ENCODE data around the gene RASSF7. TPM values are rescaled to one million over a fixed set of nuclear protein-coding genes. Genes with fewer than 3 reads are reported as not detected.

The RASSF7 gene
- polyA plus RNA-seq, 1 donor from 2014 or later, result 37.1 TPM

GRCh38 chr11:579830-580601 is 19.2 kb downstream of the RASSF7 start:
- Histone ChIP-seq H4K20me1 (ENCODE audit: insufficient read depth) (peaks cover 16% of the 10 kb centered on the region), H3K4me3 (ENCODE audit: low read length) (no peak overlapping the region)

DNA sequence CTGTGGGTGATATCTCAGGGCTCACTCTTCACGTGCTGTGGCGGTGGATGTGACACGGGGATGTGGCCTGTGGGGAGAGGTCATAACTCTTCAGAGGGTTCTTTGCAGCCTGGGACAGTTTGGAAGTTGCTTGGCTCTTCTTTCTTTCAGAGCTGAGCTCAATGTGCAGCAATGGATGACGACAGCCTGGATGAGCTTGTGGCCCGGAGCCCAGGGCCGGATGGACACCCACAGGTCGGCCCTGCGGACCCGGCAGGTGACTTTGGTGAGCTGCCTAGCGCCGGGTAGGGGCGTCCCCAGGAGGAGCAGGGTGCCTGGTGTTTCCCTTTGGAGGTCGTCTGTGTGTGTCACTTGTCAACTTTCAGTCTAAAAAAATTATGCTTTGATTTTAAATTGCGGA is 20.6 kb downstream of the RASSF7 start:
- H3K9me3 ChIP-seq (ENCODE audit: low read length), result no peaks in the 10 kb centered on the region
- no peaks in the 10 kb centered on the region for H3F3A ChIP-seq (ENCODE audit: insufficient read depth, low read length, poor library complexity, severe bottlenecking)
- H2AFZ ChIP-seq (ENCODE audit: low read depth, low read length), result no peak overlapping the region
- H3K27ac ChIP-seq (ENCODE audit: low read length), result no peak overlapping the region
- no peaks in the 10 kb centered on the region for H3K9me2 ChIP-seq (ENCODE audit: insufficient read depth, low read length)
- H3K9ac ChIP-seq (ENCODE audit: low read length), result no peak overlapping the region
- no peak overlapping the region for H3K4me3 ChIP-seq (ENCODE audit: low read length)
- peaks cover 39% of the 10 kb centered on the region for H3K79me2 ChIP-seq (replicated peaks; ENCODE audit: insufficient read depth, low read length)
- H4K20me1 ChIP-seq (ENCODE audit: insufficient read depth), result peaks cover 16% of the 10 kb centered on the region
- no peak overlapping the region for H3K4me2 ChIP-seq (ENCODE audit: low read length)
- no peaks in the 10 kb centered on the region for H3K27me3 ChIP-seq (ENCODE audit: insufficient read depth, low read depth, low read length)
- peaks cover 4% of the 10 kb centered on the region for H3K36me3 ChIP-seq (ENCODE audit: insufficient read depth, low read length)
- no peak for TF ChIP-seq SMC3 (conservative IDR thresholded peaks at IDR 0.05; ENCODE audit: poor library complexity)
- TF ChIP-seq MXI1 (conservative IDR thresholded peaks at IDR 0.05; ENCODE audit: poor library complexity, severe bottlenecking), result no peak
- TF ChIP-seq EP300 (conservative IDR thresholded peaks at IDR 0.05; ENCODE audit: poor library complexity, severe bottlenecking), result no peak
- no peak for TF ChIP-seq EZH2 (IDR thresholded peaks at IDR 0.05; ENCODE audit: borderline replicate concordance, insufficient read depth, low read length, poor library complexity, severe bottlenecking)
- TF ChIP-seq POLR2AphosphoS5 (IDR thresholded peaks at IDR 0.05), result no peak
- no peak for TF ChIP-seq CTCF (IDR thresholded peaks at IDR 0.05; ENCODE audit: poor library complexity, severe bottlenecking)
- TF ChIP-seq RAD21 (conservative IDR thresholded peaks at IDR 0.05), result no peak
- TF ChIP-seq TAF1 (IDR thresholded peaks at IDR 0.05; ENCODE audit: low read depth), result no peak

More at GRCh38 chr11:579830-580601, 19.2 kb downstream of the RASSF7 start:
- Histone ChIP-seq H3K36me3 (ENCODE audit: insufficient read depth, low read length) (peaks cover 4% of the 10 kb centered on the region), H3K9me2 (ENCODE audit: insufficient read depth, low read length) (no peaks in the 10 kb centered on the region), H3F3A (ENCODE audit: insufficient read depth, low read length, poor library complexity, severe bottlenecking) (no peaks in the 10 kb centered on the region), H3K79me2 (replicated peaks; ENCODE audit: insufficient read depth, low read length) (peaks cover 39% of the 10 kb centered on the region), H3K4me2 (ENCODE audit: low read length) (no peak overlapping the region), H3K27ac (ENCODE audit: low read length) (no peak overlapping the region), H2AFZ (ENCODE audit: low read depth, low read length) (no peak overlapping the region), H3K27me3 (ENCODE audit: insufficient read depth, low read depth, low read length) (no peaks in the 10 kb centered on the region), H3K9me3 (ENCODE audit: low read length) (no peaks in the 10 kb centered on the region), H3K9ac (ENCODE audit: low read length) (no peak overlapping the region)
- TF ChIP-seq RAD21 (conservative IDR thresholded peaks at IDR 0.05) (no peak), CTCF (IDR thresholded peaks at IDR 0.05; ENCODE audit: poor library complexity, severe bottlenecking) (no peak), MXI1 (conservative IDR thresholded peaks at IDR 0.05; ENCODE audit: poor library complexity, severe bottlenecking) (no peak), EZH2 (IDR thresholded peaks at IDR 0.05; ENCODE audit: borderline replicate concordance, insufficient read depth, low read length, poor library complexity, severe bottlenecking) (no peak), POLR2AphosphoS5 (IDR thresholded peaks at IDR 0.05) (no peak), SMC3 (conservative IDR thresholded peaks at IDR 0.05; ENCODE audit: poor library complexity) (no peak), TAF1 (IDR thresholded peaks at IDR 0.05; ENCODE audit: low read depth) (no peak), EP300 (conservative IDR thresholded peaks at IDR 0.05; ENCODE audit: poor library complexity, severe bottlenecking) (no peak)
- TF ChIP-seq, protein P1, sequence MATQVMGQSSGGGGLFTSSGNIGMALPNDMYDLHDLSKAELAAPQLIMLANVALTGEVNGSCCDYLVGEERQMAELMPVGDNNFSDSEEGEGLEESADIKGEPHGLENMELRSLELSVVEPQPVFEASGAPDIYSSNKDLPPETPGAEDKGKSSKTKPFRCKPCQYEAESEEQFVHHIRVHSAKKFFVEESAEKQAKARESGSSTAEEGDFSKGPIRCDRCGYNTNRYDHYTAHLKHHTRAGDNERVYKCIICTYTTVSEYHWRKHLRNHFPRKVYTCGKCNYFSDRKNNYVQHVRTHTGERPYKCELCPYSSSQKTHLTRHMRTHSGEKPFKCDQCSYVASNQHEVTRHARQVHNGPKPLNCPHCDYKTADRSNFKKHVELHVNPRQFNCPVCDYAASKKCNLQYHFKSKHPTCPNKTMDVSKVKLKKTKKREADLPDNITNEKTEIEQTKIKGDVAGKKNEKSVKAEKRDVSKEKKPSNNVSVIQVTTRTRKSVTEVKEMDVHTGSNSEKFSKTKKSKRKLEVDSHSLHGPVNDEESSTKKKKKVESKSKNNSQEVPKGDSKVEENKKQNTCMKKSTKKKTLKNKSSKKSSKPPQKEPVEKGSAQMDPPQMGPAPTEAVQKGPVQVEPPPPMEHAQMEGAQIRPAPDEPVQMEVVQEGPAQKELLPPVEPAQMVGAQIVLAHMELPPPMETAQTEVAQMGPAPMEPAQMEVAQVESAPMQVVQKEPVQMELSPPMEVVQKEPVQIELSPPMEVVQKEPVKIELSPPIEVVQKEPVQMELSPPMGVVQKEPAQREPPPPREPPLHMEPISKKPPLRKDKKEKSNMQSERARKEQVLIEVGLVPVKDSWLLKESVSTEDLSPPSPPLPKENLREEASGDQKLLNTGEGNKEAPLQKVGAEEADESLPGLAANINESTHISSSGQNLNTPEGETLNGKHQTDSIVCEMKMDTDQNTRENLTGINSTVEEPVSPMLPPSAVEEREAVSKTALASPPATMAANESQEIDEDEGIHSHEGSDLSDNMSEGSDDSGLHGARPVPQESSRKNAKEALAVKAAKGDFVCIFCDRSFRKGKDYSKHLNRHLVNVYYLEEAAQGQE (IDR thresholded peaks at IDR 0.05; ENCODE audit: borderline replicate concordance), result no peak
